MV-4-11 (cell line): Measurements from ENCODE around the gene ATIC.
A peak's percentile ranks its signal among the peaks of the same experiment; 100 is the strongest.

Experiments used
- DNase-seq: peaks from one replicate; lab custom pipeline; 2025; lab: John Stamatoyannopoulos, UW

Gene ATIC

DNA sequence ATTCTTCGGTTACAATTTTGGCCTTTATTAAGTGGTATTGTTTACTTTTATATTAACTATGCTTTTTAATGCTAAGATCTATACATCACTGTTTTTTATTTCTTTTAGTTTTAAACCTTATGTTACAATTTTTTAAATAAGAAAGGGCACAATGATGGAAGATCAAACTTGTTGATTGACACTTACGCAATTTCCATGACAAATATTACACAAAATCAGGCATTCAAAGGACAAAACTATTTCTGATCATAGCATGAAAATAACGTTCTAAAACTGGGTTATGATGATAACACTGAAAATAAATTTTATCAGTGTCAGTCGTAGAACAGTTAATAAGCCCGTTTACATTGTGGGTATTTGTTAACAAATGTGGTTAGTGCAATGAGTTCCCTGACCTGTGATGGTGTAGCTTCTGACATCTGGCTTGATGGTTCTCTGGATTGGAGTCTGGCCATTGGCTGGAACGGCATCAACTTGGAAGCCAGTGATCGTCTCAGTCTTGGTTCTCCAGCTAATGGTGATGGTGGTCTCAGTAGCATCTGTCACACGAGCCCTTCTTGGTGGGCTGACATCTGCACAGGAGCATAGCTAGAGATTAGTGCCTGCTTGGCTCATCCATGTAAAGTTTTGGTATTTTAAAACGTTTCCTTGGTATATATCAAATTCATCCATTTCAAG, 64.4 kb downstream of the ATIC start:
- DNase-seq = no peak

- DNase-seq = no peak
These were observed 65.4 kb downstream of the ATIC start for GRCh38 chr2:215377283-215377682.

GRCh38 chr2:215378045-215378444, 66.2 kb downstream of the ATIC start:
- DNase-seq = no peak

DNA sequence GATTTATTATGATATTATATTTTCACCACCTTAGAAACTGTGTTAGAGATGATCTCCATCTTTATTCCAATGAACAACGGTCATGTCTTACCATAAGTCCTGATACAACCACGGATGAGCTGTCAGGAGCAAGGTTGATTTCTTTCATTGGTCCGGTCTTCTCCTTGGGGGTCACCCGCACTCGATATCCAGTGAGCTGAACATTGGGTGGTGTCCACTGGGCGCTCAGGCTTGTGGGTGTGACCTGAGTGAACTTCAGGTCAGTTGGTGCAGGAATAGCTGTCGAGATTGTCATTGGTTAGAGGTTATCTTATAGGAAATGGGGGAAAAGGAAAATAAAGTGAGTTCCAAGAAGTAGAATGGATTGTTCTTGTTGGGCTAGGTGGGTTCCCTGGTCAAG, 67.2 kb downstream of the ATIC start:
- no peak for DNase-seq

- no peak for DNase-seq
These were observed 68.1 kb downstream of the ATIC start for GRCh38 chr2:215379948-215380347.

DNA sequence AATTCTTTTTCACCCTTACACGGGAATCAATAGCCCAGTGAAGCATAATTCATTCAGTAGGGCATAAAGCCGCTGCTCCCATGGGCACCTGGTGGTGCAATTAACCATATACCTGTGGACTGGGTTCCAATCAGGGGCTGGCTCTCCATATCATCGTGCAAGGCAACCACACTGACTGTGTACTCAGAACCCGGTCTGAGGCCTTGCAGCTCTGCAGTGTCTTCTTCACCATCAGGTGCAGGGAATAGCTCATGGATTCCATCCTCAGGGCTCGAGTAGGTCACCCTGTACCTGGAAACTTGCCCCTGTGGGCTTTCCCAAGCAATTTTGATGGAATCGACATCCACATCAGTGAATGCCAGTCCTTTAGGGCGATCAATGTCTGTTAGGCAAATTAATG, 68.8 kb downstream of the ATIC start:
- DNase-seq = no peak

DNA sequence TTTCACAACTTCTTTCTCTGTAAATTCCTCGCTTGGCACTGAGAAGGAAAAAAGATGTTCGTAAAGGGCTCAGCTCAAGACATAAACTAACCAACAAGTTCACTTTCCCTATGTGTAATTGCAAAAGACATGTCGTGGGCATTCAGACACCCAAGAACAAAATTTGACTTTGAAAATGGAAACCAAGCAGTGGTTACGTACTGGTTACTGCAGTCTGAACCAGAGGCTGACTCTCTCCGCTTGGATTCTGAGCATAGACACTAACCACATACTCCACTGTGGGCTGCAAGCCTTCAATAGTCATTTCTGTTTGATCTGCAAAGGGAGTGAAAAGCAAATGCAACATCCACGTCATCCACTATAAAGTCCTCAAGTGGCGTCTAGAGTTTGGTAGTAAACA, 70.2 kb downstream of the ATIC start:
- no peak for DNase-seq

DNA sequence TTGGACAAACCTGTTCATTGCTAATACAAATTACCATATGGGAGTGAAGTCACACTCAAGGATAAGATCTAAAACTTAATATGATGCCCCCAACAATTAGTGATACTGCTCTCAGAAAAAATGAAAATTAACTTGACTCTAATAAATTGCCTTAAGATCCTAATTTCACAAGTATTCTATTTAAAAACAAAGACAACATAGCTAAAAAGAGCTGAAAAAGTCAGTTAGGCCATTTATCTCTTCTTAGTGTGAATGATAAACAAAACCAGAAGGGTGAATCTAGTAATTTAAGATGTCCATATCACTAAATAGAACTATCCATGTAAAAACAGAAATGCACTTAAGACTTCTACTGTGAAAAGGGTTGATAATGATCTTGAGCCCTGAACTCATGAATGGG, 70.6 kb downstream of the ATIC start:
- DNase-seq = no peak

DNA sequence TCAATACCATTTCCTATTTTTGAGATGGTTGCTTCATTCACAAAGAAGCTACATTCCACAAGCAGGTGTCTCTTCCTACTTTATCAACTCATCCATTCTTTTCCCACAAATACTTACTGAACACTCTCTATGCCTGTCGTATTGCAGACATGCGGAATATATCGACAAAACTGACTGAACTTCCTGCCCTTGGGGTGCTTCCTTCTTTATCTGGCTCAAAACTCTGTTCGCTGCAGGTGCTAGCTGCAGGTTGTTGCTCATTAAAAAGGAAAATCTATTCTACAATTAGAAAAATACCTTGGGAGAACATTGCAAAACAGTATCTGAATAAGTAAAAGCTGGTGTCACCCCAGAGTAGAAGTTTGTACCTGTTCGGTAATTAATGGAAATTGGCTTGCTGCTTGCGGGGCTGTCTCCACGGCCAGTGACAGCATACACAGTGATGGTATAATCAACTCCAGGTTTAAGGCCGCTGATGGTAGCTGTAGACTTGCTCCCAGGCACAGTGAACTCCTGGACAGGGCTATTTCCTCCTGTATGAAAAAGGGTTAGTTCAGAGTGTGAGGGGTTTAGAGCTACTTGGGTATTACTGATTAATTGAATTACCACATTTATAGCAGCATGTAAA, 71.9 kb downstream of the ATIC start:
- DNase-seq = no peak

- no peak for DNase-seq
These were observed 72.9 kb downstream of the ATIC start for GRCh38 chr2:215384710-215385109.

- DNase-seq = no peak
These were observed 74.7 kb downstream of the ATIC start for GRCh38 chr2:215386566-215386965.

DNA sequence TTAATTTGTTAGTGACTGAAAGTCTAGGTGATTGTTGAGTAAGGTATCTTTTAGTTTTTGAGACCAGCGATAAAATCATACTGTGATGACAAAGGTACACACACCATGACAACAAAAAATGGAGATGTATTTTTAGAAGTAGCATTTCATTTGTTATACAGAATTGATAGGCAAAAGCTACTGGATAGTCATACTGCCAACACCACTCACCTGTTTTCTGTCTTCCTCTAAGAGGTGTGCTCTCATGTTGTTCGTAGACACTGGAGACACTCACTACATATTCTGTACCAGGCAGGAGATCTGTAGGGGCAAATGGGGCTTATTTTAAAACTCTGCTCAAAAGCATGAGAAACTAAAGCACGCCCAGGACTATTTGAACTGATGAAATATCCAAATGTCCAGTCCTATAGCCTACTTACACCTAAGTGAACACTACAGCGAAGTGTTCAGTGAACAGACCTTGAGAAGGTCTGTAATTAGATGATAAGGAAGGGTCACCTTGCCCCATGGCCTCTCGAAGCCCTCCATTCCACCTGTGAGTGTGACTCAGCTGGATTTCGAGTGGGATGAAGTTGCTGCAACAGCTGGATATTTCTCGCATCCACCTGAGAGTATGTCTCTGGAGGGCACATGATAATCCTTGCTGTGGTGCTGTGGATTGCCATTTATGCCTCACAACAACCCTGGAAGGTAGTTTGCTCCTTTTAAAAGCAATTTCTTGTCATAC, 76.3 kb downstream of the ATIC start:
- DNase-seq = no peak

GRCh38 chr2:215390550-215390913, 78.7 kb downstream of the ATIC start:
- no peak for DNase-seq

GRCh38 chr2:215391531-215391930, 79.7 kb downstream of the ATIC start:
- no peak for DNase-seq

DNA sequence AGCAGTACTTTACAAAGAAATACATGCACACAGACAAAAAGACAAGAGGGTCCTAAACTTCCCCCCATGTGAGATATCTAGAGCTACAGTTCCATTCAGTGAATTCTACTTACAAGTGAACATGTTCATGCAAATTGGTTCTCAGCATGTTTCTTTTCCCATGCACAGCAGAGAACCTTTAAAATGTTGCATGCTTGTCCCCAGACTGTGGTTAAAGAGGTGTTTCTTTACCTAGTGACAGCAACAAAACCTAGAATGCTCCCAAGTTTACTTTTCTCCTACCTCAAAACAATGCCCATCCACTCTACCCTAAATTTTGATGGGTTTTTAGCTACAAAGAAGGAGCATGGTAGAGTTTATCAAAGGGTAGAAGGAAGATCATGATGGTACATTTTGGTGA, 80.3 kb downstream of the ATIC start:
- no peak for DNase-seq

DNA sequence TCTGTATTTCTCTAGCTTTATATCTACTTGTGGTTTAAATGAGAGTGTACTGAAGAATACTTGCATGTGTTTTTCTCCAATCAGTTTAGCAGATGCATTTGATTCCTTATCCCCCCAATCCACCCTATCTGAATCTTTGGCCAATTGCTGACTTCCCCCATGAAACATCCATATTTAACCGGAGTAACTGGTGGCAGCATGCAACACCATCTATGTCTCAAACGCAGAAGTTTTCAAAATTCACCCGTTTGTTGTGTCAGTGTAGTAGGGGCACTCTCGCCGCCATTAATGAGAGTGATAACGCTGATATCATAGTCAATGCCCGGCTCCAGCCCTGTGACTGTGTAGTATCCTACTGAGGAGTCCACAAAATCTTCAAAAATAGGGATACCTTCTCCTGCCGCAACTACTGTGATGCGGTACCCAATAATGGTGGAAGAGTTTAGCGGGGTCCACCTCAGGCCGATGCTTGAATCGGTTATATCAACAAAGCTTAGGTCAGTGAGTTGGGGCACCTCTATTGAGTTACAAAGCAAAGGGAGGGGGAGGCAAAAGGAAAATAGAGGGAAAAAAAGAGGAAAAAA, 80.9 kb downstream of the ATIC start:
- DNase-seq = no peak

DNA sequence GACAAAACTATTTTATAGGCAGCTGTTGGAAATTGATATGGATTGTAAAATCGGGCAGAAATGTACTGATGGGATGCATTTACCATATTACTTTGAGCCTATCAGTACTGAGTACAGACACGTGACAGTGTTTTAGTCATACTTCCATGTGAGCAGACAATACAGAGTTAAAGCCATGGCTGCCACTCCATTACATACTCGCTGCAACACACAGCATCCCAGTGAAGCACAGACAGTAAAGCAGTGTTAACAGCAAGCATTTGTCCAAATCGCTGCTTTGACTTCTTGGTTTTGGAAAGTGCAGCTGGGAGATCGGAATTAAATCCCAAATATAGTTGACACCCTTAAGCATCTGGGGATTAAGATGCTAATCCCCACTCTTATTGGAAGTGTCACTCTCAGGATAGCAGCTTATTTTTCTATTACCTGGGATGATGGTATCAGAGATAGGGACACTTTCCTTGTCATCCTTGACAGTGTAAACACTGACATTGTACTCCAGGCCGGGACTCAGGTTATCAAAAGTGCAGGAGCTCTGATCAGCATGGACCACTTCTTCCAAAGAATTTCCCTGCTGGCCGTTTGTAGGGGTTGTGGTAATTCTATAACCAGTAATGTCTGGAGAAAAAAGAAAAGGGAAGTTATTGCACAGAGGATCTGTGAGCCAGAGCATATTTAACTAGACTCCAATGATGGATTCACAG, 82.4 kb downstream of the ATIC start:
- peak; percentile 4 for DNase-seq

GRCh38 chr2:215395687-215396460, 84.0 kb downstream of the ATIC start:
- DNase-seq = no peak

DNA sequence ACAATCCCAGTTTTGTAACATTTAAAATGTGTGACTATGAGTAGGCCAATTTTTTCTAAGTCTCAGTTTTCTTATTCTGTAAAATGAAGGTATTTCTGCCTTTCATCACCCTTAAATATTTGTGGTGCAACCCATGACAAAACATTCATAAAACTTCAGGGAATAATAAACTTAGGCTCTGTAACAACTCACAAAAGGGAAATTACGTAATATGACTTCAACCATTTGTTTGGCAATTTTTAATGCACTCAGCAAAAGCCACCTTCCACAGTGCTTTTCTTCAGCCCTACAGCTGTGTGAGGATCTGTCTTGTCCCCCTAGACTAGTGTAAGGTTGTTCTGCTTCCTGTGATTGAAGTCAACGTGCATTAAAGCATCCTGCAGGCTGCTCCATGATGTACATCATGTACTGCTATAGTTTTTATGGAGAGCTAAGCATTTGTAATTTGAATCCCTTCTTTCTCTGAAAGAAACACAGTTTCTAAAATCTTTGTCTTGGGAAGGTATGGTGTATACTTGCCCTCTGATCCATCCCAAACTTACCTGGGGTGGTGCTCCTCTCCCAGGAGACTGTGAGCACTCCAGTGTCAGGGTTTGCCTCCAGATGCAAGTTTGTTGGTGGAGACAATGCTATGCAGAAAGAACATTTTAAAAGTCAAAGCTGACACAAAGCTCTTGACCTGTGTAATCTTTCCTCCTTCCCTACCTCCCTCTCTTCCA, 84.9 kb downstream of the ATIC start:
- peak; percentile 83 for DNase-seq

GRCh38 chr2:215397632-215398341, 85.9 kb downstream of the ATIC start:
- no peak for DNase-seq
